B cell (primary cell): ENCODE results near the gene FGF5.

ENCODE experiments used
- EZH2 ChIP-seq: IDR thresholded peaks from 2 replicates; pipeline ENCODE4 v1.6.1; 2012; ENCODE audit warnings: borderline replicate concordance, low read depth, mild to moderate bottlenecking, moderate library complexity, low read length; ENCODE audit not compliant: insufficient read depth, poor library complexity, severe bottlenecking
- TF ChIP-seq, protein P1 (sequence below): fragments of 200-600 bp; IDR thresholded peaks from one replicate; pipeline ENCODE4 v1.8.0; 2022; ENCODE audit warnings: antibody characterized with exemption, mild to moderate bottlenecking

DNA sequence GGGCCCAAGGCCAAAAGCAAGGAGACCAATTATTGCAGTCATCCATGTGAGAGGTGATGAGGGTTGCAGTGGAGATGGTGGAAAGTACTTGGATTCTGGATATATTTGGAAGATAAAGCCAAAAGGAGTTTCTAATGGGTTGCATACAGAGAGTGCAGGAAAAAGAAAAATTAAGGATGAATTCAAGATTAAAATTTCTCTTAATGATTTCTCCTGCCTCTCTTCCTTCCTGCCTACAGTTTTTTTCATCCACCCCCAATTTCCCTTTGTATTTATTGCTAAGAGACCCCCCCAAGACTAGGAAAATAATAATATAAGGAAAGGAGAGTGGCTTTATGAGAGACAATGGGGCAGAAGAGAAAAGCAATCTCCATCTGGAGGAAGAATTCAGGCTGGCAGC is 8.6 kb upstream of the FGF5 start:
- TF ChIP-seq, protein P1, sequence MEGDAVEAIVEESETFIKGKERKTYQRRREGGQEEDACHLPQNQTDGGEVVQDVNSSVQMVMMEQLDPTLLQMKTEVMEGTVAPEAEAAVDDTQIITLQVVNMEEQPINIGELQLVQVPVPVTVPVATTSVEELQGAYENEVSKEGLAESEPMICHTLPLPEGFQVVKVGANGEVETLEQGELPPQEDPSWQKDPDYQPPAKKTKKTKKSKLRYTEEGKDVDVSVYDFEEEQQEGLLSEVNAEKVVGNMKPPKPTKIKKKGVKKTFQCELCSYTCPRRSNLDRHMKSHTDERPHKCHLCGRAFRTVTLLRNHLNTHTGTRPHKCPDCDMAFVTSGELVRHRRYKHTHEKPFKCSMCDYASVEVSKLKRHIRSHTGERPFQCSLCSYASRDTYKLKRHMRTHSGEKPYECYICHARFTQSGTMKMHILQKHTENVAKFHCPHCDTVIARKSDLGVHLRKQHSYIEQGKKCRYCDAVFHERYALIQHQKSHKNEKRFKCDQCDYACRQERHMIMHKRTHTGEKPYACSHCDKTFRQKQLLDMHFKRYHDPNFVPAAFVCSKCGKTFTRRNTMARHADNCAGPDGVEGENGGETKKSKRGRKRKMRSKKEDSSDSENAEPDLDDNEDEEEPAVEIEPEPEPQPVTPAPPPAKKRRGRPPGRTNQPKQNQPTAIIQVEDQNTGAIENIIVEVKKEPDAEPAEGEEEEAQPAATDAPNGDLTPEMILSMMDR, result no peak
- no peak for TF ChIP-seq EZH2
